ENCODE results near the gene PDE6A.

Gene PDE6A

DNA sequence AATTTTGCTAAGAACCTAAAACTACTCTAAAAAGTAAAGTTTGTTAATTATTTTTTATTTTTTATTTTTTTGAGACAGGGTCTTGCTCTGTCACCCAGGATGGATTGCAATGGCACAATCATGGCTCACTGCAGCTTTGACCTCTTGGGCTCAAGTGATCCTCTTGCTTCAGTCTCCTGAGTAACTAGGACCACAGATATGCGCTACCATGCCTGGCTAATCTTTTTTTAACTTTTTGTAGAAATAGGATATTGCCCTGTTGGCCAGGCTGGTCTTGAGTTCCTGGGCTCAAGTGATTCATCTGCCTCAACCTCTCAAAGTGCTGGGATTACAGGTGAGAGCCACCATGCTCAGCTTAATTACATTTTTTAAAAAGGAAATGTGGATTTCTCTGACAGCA lies 45.8 kb downstream of the PDE6A start:
- Histone ChIP-seq H3K36me3 (ENCODE audit: control insufficient read depth, insufficient read depth, low read length) (no peaks in the 10 kb centered on the region), H3K27me3 (ENCODE audit: control insufficient read depth, insufficient read depth, low read length, poor library complexity, severe bottlenecking) (no peaks in the 10 kb centered on the region), H3K4me3 (ENCODE audit: insufficient read depth, low read depth, low read length) (no peak overlapping the region), H3K4me1 (ENCODE audit: control insufficient read depth, insufficient read depth, low read length) (no peaks in the 10 kb centered on the region), H3K27ac (ENCODE audit: insufficient read depth, low read depth, low read length, poor library complexity, severe bottlenecking) (no peak overlapping the region), H3K9me3 (ENCODE audit: control insufficient read depth, low read length) (no peaks in the 10 kb centered on the region)
- 88 to 100% methylated on average over 1 of the region's 1 CpG for WGBS, 2 experiments

DNA sequence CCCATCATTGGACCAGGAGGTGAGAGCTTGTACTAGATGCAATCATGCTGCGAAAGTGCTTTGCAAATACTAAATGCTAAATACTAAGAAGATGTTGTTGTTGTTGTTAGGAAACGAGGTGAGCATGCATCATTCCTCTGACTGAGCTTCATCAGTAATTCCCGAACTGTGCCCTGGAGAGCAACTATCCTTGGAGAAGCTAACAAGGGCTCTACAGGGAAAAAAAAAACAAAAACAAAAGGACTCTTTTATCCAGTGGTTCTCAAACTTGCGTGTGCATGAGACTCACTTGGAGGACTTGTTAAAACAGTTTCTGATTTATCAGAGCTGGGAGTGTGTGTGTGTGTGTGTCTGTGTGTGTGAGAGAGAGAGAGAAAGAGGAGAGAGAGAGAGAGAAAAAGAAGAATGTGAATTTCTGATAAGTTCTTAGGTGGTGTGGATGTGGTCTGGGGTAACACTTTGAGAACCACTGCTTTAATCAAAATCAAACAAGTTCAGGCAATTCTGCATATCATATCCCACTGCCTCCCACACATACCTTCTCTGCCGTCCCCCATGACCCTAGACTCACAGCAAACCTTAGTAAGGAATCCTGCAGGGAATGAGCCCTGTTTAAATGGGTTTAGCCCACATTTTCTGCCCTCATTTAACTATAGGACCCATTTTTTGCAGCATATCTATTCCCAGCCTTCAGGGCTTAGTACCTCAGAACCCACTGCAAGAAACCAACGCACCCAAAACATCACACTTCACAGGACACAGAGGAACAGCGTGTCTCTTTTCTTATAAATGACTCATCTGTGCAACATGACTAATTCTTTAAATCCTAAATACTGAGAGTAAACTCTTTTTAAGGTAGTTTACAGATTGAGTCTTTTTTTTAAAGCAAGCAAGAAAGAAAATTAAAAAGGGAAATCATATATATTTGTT lies 48.9 kb downstream of the PDE6A start:
- WGBS, 2 experiments: 87 to 91% methylated on average over 7 of the region's 7 CpGs
- Histone ChIP-seq H3K9me3 (ENCODE audit: control insufficient read depth, low read length) (no peaks in the 10 kb centered on the region), H3K36me3 (ENCODE audit: control insufficient read depth, insufficient read depth, low read length) (no peaks in the 10 kb centered on the region), H3K4me1 (ENCODE audit: control insufficient read depth, insufficient read depth, low read length) (no peaks in the 10 kb centered on the region), H3K4me3 (ENCODE audit: insufficient read depth, low read depth, low read length) (no peak overlapping the region), H3K27ac (ENCODE audit: insufficient read depth, low read depth, low read length, poor library complexity, severe bottlenecking) (no peak overlapping the region), H3K27me3 (ENCODE audit: control insufficient read depth, insufficient read depth, low read length, poor library complexity, severe bottlenecking) (no peaks in the 10 kb centered on the region)

DNA sequence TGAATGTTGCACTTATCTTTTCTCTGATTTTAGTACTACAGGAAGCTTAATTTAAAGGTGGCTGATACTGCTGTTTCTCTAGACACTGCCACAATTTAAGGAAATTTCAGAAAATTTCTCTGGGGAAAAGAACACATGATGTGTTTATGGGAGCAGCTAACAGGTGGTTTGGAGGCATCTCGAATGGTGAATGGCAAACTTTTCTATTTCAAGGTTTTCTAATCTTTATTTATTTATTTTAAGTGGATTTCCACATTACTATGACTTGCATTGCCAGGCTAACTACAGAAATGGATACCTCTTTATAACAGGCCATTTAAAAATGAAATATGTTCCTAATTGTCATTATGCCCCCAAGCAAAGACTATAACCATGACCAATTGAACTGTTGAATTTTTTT lies 50.4 kb downstream of the PDE6A start:
- Histone ChIP-seq H3K27ac (ENCODE audit: insufficient read depth, low read depth, low read length, poor library complexity, severe bottlenecking) (no peak overlapping the region), H3K36me3 (ENCODE audit: control insufficient read depth, insufficient read depth, low read length) (no peaks in the 10 kb centered on the region), H3K4me3 (ENCODE audit: insufficient read depth, low read depth, low read length) (no peak overlapping the region), H3K27me3 (ENCODE audit: control insufficient read depth, insufficient read depth, low read length, poor library complexity, severe bottlenecking) (no peaks in the 10 kb centered on the region), H3K4me1 (ENCODE audit: control insufficient read depth, insufficient read depth, low read length) (no peaks in the 10 kb centered on the region), H3K9me3 (ENCODE audit: control insufficient read depth, low read length) (no peaks in the 10 kb centered on the region)
- WGBS, 2 experiments: 71% methylated on average over 1 of the region's 1 CpG; no CpG with 5 or more reads in 1 of the 2 experiments

DNA sequence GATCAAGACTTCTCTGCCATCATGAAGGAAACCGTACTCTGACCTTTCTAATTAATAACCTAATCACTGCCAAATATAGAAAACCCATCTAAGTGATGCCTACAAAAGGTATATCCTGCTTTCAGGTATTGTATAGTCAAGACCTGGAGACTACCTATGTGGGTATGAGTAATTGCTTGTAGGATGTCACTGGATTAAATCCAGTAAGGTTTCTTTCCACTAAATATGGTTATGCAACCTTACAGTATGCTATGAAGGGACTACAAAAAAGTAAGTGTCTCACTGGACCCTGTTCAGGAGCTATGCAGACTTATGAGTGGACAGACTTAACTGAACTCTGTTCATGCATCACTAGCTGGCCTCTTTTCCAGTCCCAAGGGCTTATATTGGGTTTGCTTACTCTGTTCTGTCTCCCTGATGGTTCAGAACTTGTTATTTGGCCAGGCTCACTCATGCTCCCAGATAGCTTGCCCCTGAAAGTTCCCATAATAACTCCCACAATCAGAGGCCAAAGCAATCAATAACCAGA lies 51.1 kb downstream of the PDE6A start:
- no peaks in the 10 kb centered on the region for H3K27me3 ChIP-seq (ENCODE audit: control insufficient read depth, insufficient read depth, low read length, poor library complexity, severe bottlenecking)
- H3K36me3 ChIP-seq (ENCODE audit: control insufficient read depth, insufficient read depth, low read length): no peaks in the 10 kb centered on the region
- H3K4me1 ChIP-seq (ENCODE audit: control insufficient read depth, insufficient read depth, low read length): no peaks in the 10 kb centered on the region
- no peak overlapping the region for H3K4me3 ChIP-seq (ENCODE audit: insufficient read depth, low read depth, low read length)
- 89 to 92% methylated on average over 1 of the region's 1 CpG for WGBS, 2 experiments
- H3K27ac ChIP-seq (ENCODE audit: insufficient read depth, low read depth, low read length, poor library complexity, severe bottlenecking): no peak overlapping the region
- no peaks in the 10 kb centered on the region for H3K9me3 ChIP-seq (ENCODE audit: control insufficient read depth, low read length)

DNA sequence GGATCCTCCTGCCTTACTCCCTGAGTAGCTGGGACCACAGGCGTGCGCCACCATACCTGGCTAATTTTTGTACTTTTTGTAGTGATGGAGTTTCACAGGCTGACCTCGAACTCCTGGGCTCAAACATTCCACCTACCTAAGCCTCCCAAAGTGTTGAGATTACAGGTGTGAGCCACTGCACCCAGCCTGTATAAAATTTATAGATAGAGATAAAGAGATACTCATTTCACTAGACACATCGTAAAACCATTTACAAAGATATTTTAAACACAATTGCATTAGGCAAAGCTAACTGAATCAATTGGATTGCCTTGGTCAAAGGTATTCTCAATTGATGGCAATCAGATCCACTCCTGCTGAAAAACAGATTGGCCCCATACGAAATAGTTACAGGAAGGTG lies 52.0 kb downstream of the PDE6A start:
- H3K4me3 ChIP-seq (ENCODE audit: insufficient read depth, low read depth, low read length): no peak overlapping the region
- no peaks in the 10 kb centered on the region for H3K36me3 ChIP-seq (ENCODE audit: control insufficient read depth, insufficient read depth, low read length)
- H3K27ac ChIP-seq (ENCODE audit: insufficient read depth, low read depth, low read length, poor library complexity, severe bottlenecking): no peak overlapping the region
- no peaks in the 10 kb centered on the region for H3K27me3 ChIP-seq (ENCODE audit: control insufficient read depth, insufficient read depth, low read length, poor library complexity, severe bottlenecking)
- no peaks in the 10 kb centered on the region for H3K4me1 ChIP-seq (ENCODE audit: control insufficient read depth, insufficient read depth, low read length)
- WGBS, 2 experiments: 76 to 91% methylated on average over 5 of the region's 5 CpGs
- no peaks in the 10 kb centered on the region for H3K9me3 ChIP-seq (ENCODE audit: control insufficient read depth, low read length)

DNA sequence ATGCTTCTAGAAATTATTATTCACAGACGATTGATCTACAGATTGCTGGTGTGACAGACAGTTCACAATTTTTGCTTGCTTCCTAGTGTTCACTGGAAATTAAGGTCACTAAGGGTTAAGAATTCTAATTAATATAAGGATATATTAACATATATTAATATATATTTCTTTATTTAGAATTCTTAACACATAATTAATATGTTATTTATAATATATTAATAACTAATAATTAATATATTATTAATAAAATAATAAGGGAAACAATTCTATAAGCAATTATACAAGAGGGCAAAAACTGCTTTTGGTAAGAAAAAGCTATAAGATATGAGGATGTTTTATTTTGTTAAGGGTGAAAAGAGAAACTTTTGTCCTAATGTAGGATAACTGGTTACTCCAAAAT lies 56.3 kb downstream of the PDE6A start:
- Histone ChIP-seq H3K27ac (ENCODE audit: insufficient read depth, low read depth, low read length, poor library complexity, severe bottlenecking) (no peak overlapping the region), H3K27me3 (ENCODE audit: control insufficient read depth, insufficient read depth, low read length, poor library complexity, severe bottlenecking) (no peaks in the 10 kb centered on the region), H3K4me3 (ENCODE audit: insufficient read depth, low read depth, low read length) (no peak overlapping the region), H3K36me3 (ENCODE audit: control insufficient read depth, insufficient read depth, low read length) (no peaks in the 10 kb centered on the region), H3K9me3 (ENCODE audit: control insufficient read depth, low read length) (no peaks in the 10 kb centered on the region), H3K4me1 (ENCODE audit: control insufficient read depth, insufficient read depth, low read length) (no peaks in the 10 kb centered on the region)
- WGBS, 2 experiments: 83 to 100% methylated on average over 1 of the region's 1 CpG

DNA sequence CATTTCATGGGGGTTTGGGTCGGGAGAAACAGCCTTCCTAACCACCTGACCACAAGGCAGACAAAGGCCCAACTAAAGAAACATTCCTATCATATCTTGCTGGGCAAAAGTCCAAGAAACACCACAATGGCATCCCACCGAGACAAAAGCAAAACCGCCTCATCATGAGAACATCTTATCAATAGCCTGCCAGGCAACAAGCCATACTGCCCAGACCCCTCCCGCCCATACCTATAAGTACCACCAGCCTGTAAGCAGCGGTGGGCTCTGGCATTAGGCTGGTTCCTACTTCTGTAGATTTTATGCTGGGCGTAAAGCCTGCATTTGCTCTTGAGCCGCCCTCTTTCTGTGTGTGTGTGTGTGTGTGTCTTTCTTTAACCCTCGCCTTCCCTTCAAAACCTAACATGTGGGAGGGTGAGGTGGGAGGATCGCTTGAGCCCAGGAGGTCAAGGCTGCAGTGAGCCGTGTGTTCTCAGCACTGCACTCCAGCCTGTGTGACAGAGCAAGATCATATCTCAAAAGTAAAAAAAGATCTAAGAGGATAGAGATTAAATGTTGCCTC lies 56.9 kb downstream of the PDE6A start:
- H3K27ac ChIP-seq (ENCODE audit: insufficient read depth, low read depth, low read length, poor library complexity, severe bottlenecking): no peak overlapping the region

DNA sequence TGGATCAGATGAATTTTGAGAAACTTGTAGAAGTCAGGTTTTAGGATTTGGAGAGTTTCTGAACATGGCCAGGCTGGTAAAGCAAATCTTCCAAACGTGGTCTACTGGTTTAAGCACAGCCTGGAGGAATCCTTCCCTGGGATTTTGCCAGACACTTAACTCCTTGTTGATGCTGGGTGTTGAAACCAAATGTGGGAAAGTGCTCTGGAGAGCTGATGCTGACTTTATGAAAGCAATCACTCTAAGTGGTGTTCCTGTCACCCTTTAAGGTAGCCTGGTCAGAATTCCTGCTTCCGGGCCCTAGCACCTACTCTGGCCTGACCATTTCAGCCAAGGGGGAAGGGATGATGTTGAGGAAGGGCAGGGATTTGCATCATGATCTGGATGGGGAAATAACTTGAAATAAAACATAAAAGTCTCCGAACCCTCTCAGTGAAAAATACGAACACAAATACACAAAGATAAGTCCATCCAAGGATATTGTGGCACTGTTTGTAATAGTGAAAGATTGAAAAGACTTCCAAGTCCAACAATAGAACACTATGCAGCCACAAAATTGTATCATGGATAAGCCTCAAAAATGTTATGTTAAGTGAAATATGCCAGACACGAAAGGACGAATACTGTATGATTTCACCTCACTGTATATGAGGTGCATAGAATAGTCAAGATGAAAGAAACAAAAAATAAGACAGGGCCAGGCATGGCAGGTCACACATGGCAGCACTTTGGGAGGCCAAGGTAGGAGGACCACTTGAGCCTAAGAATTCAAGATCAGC lies 57.7 kb downstream of the PDE6A start:
- no peak overlapping the region for H3K4me3 ChIP-seq (ENCODE audit: insufficient read depth, low read depth, low read length)
- no peaks in the 10 kb centered on the region for H3K9me3 ChIP-seq (ENCODE audit: control insufficient read depth, low read length)
- H3K36me3 ChIP-seq (ENCODE audit: control insufficient read depth, insufficient read depth, low read length): no peaks in the 10 kb centered on the region
- no peak overlapping the region for H3K27ac ChIP-seq (ENCODE audit: insufficient read depth, low read depth, low read length, poor library complexity, severe bottlenecking)
- 94 to 95% methylated on average over 4 to 6 of the region's 6 CpGs for WGBS, 2 experiments
- H3K27me3 ChIP-seq (ENCODE audit: control insufficient read depth, insufficient read depth, low read length, poor library complexity, severe bottlenecking): no peaks in the 10 kb centered on the region
- H3K4me1 ChIP-seq (ENCODE audit: control insufficient read depth, insufficient read depth, low read length): no peaks in the 10 kb centered on the region

More for the DNA sequence above, 56.9 kb downstream of the PDE6A start:
- Histone ChIP-seq H3K4me1 (ENCODE audit: control insufficient read depth, insufficient read depth, low read length) (no peaks in the 10 kb centered on the region), H3K9me3 (ENCODE audit: control insufficient read depth, low read length) (no peaks in the 10 kb centered on the region), H3K4me3 (ENCODE audit: insufficient read depth, low read depth, low read length) (no peak overlapping the region), H3K36me3 (ENCODE audit: control insufficient read depth, insufficient read depth, low read length) (no peaks in the 10 kb centered on the region), H3K27me3 (ENCODE audit: control insufficient read depth, insufficient read depth, low read length, poor library complexity, severe bottlenecking) (no peaks in the 10 kb centered on the region)
- WGBS, 2 experiments: 70 to 77% methylated on average over 9 to 10 of the region's 10 CpGs

DNA sequence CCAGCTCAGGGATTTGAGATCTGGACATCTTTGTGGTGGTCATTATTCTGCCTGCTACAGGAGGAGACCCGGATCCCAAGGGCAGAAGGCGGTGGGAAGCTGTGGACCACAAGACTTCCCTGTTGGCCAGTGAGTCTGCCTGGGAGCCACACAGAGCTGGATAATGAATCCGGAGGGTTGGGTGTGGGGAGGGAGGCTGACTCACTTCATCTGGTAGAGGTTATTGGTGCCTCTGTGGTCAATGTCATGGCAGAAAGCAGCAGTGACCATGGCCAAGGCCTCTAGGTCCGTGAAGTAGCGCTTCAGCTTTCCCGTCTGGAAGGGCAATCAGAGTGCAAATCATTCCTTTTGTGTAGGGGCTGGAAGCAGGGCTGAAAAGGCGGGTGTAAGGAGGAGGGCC lies 58.5 kb downstream of the PDE6A start:
- Histone ChIP-seq H3K4me3 (ENCODE audit: insufficient read depth, low read depth, low read length) (no peak overlapping the region), H3K27me3 (ENCODE audit: control insufficient read depth, insufficient read depth, low read length, poor library complexity, severe bottlenecking) (no peaks in the 10 kb centered on the region), H3K4me1 (ENCODE audit: control insufficient read depth, insufficient read depth, low read length) (no peaks in the 10 kb centered on the region), H3K27ac (ENCODE audit: insufficient read depth, low read depth, low read length, poor library complexity, severe bottlenecking) (no peak overlapping the region), H3K9me3 (ENCODE audit: control insufficient read depth, low read length) (no peaks in the 10 kb centered on the region), H3K36me3 (ENCODE audit: control insufficient read depth, insufficient read depth, low read length) (no peaks in the 10 kb centered on the region)
- 91 to 92% methylated on average over 7 of the region's 7 CpGs for WGBS, 2 experiments

DNA sequence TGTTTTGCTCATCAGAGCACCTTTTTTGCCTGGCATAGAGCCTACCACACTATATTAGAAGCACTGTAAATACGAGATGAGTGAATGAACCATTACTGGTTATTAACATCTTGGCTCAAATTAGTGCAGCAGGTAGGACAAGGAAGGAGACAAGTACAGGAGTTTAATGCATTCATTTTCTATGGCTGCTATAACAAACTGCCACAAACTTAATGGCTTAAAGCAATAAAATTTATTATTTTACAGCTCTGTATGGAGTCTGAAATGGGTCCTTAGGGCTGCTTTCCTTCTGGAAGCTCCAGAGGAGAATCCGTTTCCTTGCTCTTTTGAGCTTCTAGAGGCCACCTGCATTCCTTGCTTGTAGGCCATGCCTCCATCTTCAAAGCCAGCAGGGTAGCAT lies 59.1 kb downstream of the PDE6A start:
- WGBS, 2 experiments: 77 to 90% methylated on average over 2 of the region's 2 CpGs
- no peaks in the 10 kb centered on the region for H3K9me3 ChIP-seq (ENCODE audit: control insufficient read depth, low read length)
- no peak overlapping the region for H3K27ac ChIP-seq (ENCODE audit: insufficient read depth, low read depth, low read length, poor library complexity, severe bottlenecking)
- no peaks in the 10 kb centered on the region for H3K36me3 ChIP-seq (ENCODE audit: control insufficient read depth, insufficient read depth, low read length)
- no peak overlapping the region for H3K4me3 ChIP-seq (ENCODE audit: insufficient read depth, low read depth, low read length)
- H3K27me3 ChIP-seq (ENCODE audit: control insufficient read depth, insufficient read depth, low read length, poor library complexity, severe bottlenecking): no peaks in the 10 kb centered on the region
- no peaks in the 10 kb centered on the region for H3K4me1 ChIP-seq (ENCODE audit: control insufficient read depth, insufficient read depth, low read length)
